GM12873 (cell line): ENCODE results near the gene NOP58.

Experiments used
- CTCF ChIP-seq: IDR thresholded peaks from 2 replicates; pipeline ENCODE4 v1.5.1; 2012; ENCODE audit warnings: low read depth, mild to moderate bottlenecking, moderate library complexity, low read length, control low read depth; ENCODE audit not compliant: insufficient read depth; ENCODE audit errors: missing control alignments

Gene NOP58

DNA sequence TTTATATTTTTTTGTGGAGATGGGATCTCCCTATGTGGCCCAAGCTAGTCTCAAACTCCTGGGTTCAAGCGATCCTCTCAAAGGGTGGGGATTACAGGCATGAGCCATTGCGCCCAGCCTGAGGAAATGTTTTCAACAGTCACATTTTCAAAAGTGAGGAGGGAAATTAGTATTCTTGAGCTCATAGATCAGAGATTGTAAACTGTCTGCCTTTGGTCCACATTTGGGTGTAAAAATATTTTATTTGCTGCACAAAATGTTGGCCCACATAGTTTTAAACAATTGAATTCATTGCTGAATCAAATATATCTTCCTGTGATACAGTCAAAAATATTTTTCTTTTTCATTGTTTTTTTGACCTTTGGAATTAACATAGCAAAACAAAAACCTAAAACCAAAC lies 48.6 kb downstream of the NOP58 start:
- TF ChIP-seq CTCF: no peak

DNA sequence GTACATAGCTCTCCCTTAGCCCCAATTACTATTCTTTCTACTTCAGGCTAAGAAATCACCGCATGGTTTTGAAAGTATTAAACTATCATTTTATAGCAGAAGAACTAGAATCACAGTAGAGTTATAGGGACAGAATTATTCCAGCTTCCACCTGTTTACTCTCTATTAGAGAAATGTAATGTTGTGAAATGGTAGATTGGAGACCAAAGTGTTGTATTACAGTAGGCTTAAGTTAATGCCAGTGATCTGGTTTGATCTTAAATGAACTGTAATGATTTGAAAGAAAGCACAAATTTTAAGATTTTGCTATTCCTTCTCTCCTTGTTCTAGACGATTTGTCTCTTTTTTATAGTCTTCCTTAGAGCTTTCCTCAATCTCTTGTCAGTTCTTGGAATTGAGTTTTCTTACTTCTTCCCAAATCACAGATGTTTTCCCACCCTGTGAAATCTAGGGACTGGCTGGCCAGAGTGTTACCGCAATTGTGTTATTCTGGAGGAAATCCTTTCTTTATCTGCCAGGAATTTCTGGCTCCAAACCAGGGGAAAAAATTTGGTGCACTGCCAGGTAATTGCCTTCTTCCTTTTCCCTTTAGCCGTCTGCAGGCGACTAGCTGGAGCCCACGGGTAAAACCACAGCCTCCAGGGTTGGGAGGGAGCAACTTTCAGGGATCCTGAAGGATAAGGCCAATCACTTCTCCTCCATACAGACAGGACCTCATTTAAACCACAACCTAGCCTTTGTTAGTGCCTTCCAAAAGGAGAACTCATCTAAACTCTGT lies 51.7 kb downstream of the NOP58 start:
- TF ChIP-seq CTCF: no peak

- no peak for TF ChIP-seq CTCF
Observed at GRCh38 chr2:202322435-202322834, 56.9 kb downstream of the NOP58 start.

- TF ChIP-seq CTCF: no peak
Observed at GRCh38 chr2:202327858-202328257, 62.3 kb downstream of the NOP58 start.

GRCh38 chr2:202335791-202336467 lies 70.4 kb downstream of the NOP58 start:
- TF ChIP-seq CTCF: no peak

DNA sequence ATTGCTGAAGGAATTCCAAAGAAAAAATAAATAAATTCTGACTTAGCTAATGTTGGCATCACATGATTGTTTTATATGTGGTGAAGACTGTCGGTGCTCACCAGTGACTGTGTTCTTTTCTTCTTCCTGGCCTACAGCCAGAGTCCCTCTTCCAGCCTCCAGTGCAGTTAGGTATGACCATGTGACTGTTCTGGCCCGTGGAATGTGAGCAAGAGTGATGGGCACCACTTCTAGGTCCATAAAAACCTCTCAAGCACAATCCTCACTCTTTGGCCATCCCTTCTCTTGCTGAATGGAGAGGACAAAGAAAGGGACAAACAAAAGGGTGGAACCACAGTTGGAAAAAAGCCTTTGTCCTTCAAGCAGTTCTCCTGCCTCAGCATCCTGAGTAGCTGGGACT lies 71.6 kb downstream of the NOP58 start:
- no peak for TF ChIP-seq CTCF

DNA sequence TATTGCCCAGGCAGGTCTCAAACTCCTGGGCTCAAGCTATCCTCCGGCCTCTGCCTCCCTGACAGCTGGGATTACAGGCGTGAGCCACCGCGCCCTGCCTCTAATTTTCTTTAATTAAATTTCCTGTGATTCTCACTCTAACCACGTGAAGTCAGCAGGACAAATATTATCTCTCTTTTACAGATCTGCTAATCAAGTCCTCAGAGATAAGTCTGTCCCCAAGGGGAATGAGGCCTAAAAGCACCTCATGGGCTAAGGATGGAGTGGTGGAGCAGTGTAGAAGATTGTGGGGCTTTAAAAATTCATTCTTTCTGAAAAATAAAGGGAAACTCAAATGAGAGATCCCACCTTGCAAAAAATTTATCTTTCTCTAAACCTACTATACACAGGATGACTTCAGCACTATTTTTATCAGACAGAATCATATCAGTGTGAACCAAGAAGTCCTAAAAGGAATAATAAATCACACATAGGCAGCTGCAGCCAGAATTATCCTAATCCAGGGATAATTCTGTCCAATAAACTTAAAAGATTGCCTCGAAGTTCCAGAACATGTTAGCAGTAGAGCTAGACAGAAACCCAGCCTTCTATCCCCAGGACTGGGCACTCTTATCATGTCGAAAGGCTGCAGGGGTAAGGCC lies 72.3 kb downstream of the NOP58 start:
- TF ChIP-seq CTCF: no peak
